ENCODE results near the gene PROK2.

The PROK2 gene

DNA sequence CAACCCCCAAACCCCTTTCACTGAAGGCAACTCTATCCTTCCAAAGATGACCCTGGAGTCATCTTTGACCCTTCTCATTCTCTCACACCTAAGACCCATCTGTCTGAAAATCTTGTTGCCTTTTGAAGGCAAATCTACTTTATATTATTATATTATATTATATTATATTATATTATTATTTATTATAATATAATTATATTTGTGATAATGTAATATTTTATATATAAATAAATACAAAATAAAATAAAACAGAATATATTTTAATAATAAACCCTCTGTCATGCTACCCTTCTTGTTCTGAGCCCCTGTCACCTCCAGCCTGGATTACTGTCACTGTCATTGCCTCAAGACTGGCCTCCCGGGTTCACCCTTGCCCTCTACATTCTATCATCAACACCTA lies 5.0 kb upstream of the PROK2 start:
- H4K20me1 ChIP-seq (ENCODE audit: insufficient read depth, low read length) = no peaks in the 10 kb centered on the region
- no peak overlapping the region for H3K4me3 ChIP-seq (ENCODE audit: low read length)
- no peaks in the 10 kb centered on the region for H3K36me3 ChIP-seq (replicated peaks; ENCODE audit: low read depth, low read length)
- TF ChIP-seq, protein P1, sequence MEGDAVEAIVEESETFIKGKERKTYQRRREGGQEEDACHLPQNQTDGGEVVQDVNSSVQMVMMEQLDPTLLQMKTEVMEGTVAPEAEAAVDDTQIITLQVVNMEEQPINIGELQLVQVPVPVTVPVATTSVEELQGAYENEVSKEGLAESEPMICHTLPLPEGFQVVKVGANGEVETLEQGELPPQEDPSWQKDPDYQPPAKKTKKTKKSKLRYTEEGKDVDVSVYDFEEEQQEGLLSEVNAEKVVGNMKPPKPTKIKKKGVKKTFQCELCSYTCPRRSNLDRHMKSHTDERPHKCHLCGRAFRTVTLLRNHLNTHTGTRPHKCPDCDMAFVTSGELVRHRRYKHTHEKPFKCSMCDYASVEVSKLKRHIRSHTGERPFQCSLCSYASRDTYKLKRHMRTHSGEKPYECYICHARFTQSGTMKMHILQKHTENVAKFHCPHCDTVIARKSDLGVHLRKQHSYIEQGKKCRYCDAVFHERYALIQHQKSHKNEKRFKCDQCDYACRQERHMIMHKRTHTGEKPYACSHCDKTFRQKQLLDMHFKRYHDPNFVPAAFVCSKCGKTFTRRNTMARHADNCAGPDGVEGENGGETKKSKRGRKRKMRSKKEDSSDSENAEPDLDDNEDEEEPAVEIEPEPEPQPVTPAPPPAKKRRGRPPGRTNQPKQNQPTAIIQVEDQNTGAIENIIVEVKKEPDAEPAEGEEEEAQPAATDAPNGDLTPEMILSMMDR (IDR thresholded peaks at IDR 0.05; ENCODE audit: low read depth, low read length) = no peak
- TF ChIP-seq EZH2phosphoT487 (IDR thresholded peaks at IDR 0.05; ENCODE audit: low read depth) = no peak
- H3K9ac ChIP-seq (ENCODE audit: low read length) = no peak overlapping the region
- H3K9me3 ChIP-seq (ENCODE audit: insufficient read depth, low read length) = no peaks in the 10 kb centered on the region
- H3K79me2 ChIP-seq (ENCODE audit: low read length) = no peaks in the 10 kb centered on the region
- no peaks in the 10 kb centered on the region for H3K4me1 ChIP-seq (ENCODE audit: low read length)
- no peak overlapping the region for H2AFZ ChIP-seq (ENCODE audit: low read depth, low read length)
- no peak overlapping the region for H3K4me2 ChIP-seq (ENCODE audit: low read length)
- peaks cover 20% of the 10 kb centered on the region for H3K27me3 ChIP-seq (ENCODE audit: low read depth, low read length)
- H3K27ac ChIP-seq (ENCODE audit: low read length) = no peak overlapping the region

DNA sequence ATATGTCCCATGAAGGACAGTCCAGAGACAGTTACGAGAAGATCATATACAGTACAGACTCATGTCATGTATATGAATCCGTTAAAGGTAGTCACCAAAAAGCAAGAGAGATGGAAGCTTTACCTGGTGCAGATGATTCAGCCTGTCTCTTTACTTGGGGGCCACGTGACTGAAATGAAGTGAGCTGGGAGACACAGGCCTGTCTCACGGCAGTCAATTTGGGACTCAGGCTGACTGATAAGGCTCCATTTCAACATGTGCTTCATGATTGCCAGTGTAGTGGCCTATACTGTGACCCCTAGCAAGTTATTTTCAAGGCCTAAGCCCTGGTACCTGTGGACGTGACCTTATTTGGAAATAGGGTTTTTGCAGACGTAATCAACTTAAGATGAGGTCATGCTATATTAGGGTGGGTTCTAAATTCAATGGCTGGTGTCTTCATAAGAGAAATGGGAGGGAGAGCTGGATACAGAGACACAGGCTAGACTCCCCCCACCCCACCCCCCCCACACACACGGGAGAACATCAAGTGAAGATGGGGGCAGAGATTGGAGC lies 3.0 kb upstream of the PROK2 start:
- Histone ChIP-seq H3K27ac (ENCODE audit: low read length) (no peak overlapping the region), H3K9me3 (ENCODE audit: insufficient read depth, low read length) (no peaks in the 10 kb centered on the region), H3K36me3 (replicated peaks; ENCODE audit: low read depth, low read length) (no peaks in the 10 kb centered on the region), H3K4me3 (ENCODE audit: low read length) (no peak overlapping the region), H2AFZ (ENCODE audit: low read depth, low read length) (no peak overlapping the region), H3K4me2 (ENCODE audit: low read length) (no peak overlapping the region), H3K4me1 (ENCODE audit: low read length) (no peaks in the 10 kb centered on the region), H3K79me2 (ENCODE audit: low read length) (no peaks in the 10 kb centered on the region), H3K27me3 (ENCODE audit: low read depth, low read length) (peaks cover 20% of the 10 kb centered on the region), H4K20me1 (ENCODE audit: insufficient read depth, low read length) (no peaks in the 10 kb centered on the region), H3K9ac (ENCODE audit: low read length) (no peak overlapping the region)
- TF ChIP-seq EZH2phosphoT487 (IDR thresholded peaks at IDR 0.05; ENCODE audit: low read depth) = no peak
- TF ChIP-seq, protein P1 (IDR thresholded peaks at IDR 0.05; ENCODE audit: low read depth, low read length) = no peak

DNA sequence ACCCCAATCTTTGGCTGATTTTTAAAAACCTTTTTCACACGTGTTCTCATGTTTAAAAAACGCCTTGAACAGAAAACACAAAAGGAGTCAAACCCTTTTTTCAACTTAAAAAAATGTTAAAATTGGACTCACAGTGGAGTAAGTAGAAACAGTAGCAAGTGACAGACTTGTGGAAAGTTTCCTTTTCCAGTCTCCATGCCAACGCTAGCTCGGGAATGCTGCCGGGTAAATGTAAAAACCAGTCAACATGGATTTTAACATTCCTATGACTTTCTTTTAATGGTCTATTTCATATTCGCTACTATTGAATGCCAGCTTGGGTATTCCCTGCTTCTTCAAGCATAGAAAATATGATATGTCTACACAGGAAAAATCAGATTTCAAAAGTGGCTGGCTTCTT lies 1.6 kb upstream of the PROK2 start:
- H3K36me3 ChIP-seq (replicated peaks; ENCODE audit: low read depth, low read length) = no peaks in the 10 kb centered on the region
- no peak overlapping the region for H3K9ac ChIP-seq (ENCODE audit: low read length)
- no peak overlapping the region for H2AFZ ChIP-seq (ENCODE audit: low read depth, low read length)
- H4K20me1 ChIP-seq (ENCODE audit: insufficient read depth, low read length) = no peaks in the 10 kb centered on the region
- no peaks in the 10 kb centered on the region for H3K79me2 ChIP-seq (ENCODE audit: low read length)
- H3K9me3 ChIP-seq (ENCODE audit: insufficient read depth, low read length) = no peaks in the 10 kb centered on the region
- peaks cover 26% of the 10 kb centered on the region for H3K27me3 ChIP-seq (ENCODE audit: low read depth, low read length)
- no peak for TF ChIP-seq EZH2phosphoT487 (IDR thresholded peaks at IDR 0.05; ENCODE audit: low read depth)
- H3K27ac ChIP-seq (ENCODE audit: low read length) = no peak overlapping the region
- H3K4me3 ChIP-seq (ENCODE audit: low read length) = no peak overlapping the region
- H3K4me1 ChIP-seq (ENCODE audit: low read length) = 0 out of 2 replicates have a peak, but pooled peaks cover 4% of the 10 kb centered on the region
- no peak overlapping the region for H3K4me2 ChIP-seq (ENCODE audit: low read length)

DNA sequence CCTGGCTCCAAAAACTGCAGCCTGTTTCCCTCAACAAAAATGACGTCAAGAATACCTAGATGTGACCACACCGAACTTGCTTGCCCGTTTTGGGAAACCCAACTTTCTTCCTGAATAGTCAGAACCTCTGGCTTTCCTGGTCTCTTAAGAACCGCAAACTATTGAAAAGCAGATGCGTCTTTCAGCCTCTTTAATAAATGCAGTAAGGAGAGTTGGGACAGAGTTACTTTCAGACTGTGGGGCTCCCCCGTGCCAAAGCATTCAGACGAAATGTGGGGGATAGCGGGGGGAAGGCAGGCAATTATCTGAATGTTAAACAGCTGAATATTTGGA lies 1.2 kb upstream of the PROK2 start:
- Histone ChIP-seq H3K9me3 (ENCODE audit: insufficient read depth, low read length) (no peaks in the 10 kb centered on the region), H4K20me1 (ENCODE audit: insufficient read depth, low read length) (no peaks in the 10 kb centered on the region), H2AFZ (ENCODE audit: low read depth, low read length) (no peak overlapping the region), H3K27me3 (ENCODE audit: low read depth, low read length) (peaks cover 26% of the 10 kb centered on the region), H3K9ac (ENCODE audit: low read length) (no peak overlapping the region), H3K27ac (ENCODE audit: low read length) (no peak overlapping the region), H3K79me2 (ENCODE audit: low read length) (no peaks in the 10 kb centered on the region), H3K4me3 (ENCODE audit: low read length) (no peak overlapping the region), H3K4me1 (ENCODE audit: low read length) (0 out of 2 replicates have a peak, but pooled peaks cover 4% of the 10 kb centered on the region), H3K4me2 (ENCODE audit: low read length) (no peak overlapping the region), H3K36me3 (replicated peaks; ENCODE audit: low read depth, low read length) (no peaks in the 10 kb centered on the region)
- TF ChIP-seq EZH2phosphoT487 (IDR thresholded peaks at IDR 0.05; ENCODE audit: low read depth) = no peak
- TF ChIP-seq, protein P1 (IDR thresholded peaks at IDR 0.05; ENCODE audit: low read depth, low read length) = no peak

All from OCI-LY3 (cell line).